Parathyroid adenoma (tissue), 2 donors: ENCODE results near the gene COX7A2L.

Experiments
- H2AFZ ChIP-seq: fragments of 300-600 bp; sonication (generic); one replicate; pipeline ENCODE4 v1.7.0; 2017; ENCODE audit warnings: antibody characterized with exemption, mild to moderate bottlenecking
- H3K27ac ChIP-seq: fragments of 300-600 bp; sonication (generic); one replicate; pipeline ENCODE4 v1.7.0; 2017
- H3K27me3 ChIP-seq: fragments of 300-600 bp; sonication (generic); one replicate; pipeline ENCODE4 v1.7.0; 2017; ENCODE audit warnings: low read length; ENCODE audit not compliant: control insufficient read depth, insufficient read depth
- H3K36me3 ChIP-seq: fragments of 300-600 bp; sonication (generic); one replicate; pipeline ENCODE4 v1.7.0; 2017; ENCODE audit warnings: low read length; ENCODE audit not compliant: control insufficient read depth, insufficient read depth
- H3K4me1 ChIP-seq: fragments of 300-600 bp; sonication (generic); one replicate; pipeline ENCODE4 v1.7.0; 2017; ENCODE audit warnings: control low read depth
- H3K4me2 ChIP-seq: fragments of 300-600 bp; sonication (generic); one replicate; pipeline ENCODE4 v1.7.0; 2017; ENCODE audit warnings: low read length
- H3K4me3 ChIP-seq: fragments of 300-600 bp; sonication (generic); one replicate; pipeline ENCODE4 v1.7.0; 2017; ENCODE audit warnings: low read depth, low read length
- H3K79me2 ChIP-seq: fragments of 300-600 bp; sonication (generic); one replicate; pipeline ENCODE4 v1.7.0; 2017; ENCODE audit warnings: control low read depth
- H3K9ac ChIP-seq: fragments of 300-600 bp; sonication (generic); one replicate; pipeline ENCODE4 v1.7.0; 2017; ENCODE audit warnings: mild to moderate bottlenecking
- H3K9me3 ChIP-seq: fragments of 300-600 bp; sonication (generic); one replicate; pipeline ENCODE4 v1.7.0; 2017; ENCODE audit warnings: low read length; ENCODE audit not compliant: control insufficient read depth
- TF ChIP-seq, protein P1 (sequence below): fragments of 300-600 bp; sonication (generic); IDR thresholded peaks from one replicate; pipeline ENCODE4 v1.7.0; 2017; ENCODE audit warnings: antibody characterized with exemption, mild to moderate bottlenecking
- donor health status: primary hyperparathyroidism.

Gene COX7A2L

DNA sequence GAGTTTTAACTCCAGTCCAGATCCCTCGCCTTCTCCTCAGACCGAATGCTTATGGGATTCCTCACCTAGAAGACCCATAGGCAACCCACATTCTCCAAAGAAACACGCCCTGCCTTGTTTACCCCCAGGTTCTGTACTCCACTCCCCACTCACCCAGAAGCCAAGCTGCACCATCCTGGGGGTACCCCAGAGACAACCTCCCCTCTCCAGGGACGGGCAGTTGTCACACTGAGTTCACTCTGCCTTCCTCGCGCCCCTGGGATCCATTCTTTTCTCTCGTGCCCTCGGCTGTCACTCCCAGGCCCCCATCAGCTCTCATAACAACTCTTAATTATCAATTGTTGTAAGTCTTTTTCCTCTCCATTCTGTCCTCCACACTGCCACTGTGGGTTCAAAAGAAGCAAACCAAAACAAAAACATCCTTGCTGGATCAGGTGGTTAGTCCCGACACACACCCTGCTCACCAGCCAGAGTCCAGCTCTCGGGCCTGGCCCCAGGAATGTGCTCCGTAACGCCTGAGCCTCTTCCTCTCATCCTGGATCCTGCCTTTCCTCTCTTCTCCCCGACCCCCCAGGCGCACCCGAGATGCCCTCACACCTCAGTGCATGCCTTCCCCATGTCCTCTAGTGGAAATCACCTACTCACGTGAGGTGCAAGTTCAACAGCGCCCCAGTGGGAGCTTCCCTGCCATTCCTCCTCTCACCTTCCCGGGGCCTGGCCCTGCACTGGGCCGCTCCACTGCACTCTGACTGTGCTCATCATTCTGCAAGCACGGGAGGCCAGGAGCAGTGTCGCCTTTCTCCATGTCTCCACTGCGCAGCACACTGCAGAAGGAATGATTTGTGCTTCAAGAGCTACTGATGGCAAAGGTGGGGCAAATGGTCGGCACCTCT lies 20.7 kb downstream of the COX7A2L start:
- H3K4me3 ChIP-seq = no peak overlapping the region

DNA sequence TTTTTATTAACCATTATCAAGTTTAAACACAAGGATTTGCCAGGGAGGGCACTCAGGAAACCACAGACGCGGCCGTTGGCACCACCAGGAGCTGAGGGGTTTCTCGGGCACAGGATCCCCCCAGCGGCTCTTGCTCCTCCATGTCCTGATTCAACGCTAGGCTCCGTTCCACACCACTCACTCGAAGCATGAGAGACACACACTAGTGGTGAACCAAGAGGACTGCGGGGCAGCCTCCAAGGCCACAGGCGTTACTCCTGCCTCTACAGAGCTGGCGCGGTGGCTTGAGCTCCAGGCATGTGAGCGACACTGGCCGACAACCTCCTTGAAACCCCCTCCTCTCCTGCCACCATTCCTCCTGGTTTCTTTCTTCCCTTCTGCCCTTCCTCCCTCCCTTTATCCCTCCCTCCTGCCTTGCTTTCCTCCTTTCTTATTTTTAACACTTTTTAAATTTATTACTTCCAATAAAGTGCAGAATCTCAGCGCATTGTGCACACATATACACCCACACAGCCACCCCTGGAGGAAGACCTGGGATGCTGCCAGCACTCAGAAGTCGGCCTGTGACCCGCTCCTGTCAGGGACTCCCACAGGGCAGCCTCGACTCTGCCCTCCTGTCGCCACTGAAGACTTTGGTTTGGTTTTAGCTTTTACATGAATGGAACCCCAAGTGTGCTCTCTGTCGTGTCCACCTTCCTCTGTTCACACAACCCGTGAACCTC lies 21.7 kb downstream of the COX7A2L start:
- TF ChIP-seq, protein P1, sequence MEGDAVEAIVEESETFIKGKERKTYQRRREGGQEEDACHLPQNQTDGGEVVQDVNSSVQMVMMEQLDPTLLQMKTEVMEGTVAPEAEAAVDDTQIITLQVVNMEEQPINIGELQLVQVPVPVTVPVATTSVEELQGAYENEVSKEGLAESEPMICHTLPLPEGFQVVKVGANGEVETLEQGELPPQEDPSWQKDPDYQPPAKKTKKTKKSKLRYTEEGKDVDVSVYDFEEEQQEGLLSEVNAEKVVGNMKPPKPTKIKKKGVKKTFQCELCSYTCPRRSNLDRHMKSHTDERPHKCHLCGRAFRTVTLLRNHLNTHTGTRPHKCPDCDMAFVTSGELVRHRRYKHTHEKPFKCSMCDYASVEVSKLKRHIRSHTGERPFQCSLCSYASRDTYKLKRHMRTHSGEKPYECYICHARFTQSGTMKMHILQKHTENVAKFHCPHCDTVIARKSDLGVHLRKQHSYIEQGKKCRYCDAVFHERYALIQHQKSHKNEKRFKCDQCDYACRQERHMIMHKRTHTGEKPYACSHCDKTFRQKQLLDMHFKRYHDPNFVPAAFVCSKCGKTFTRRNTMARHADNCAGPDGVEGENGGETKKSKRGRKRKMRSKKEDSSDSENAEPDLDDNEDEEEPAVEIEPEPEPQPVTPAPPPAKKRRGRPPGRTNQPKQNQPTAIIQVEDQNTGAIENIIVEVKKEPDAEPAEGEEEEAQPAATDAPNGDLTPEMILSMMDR = no peak
- Histone ChIP-seq H3K4me1 (peaks cover 27% of the 10 kb centered on the region), H3K9ac (no peak overlapping the region), H3K36me3 (no peaks in the 10 kb centered on the region), H3K9me3 (no peaks in the 10 kb centered on the region), H3K27ac (no peak overlapping the region), H3K27me3 (no peaks in the 10 kb centered on the region), H3K79me2 (peaks cover 5% of the 10 kb centered on the region), H3K4me3 (no peak overlapping the region), H2AFZ (no peak overlapping the region), H3K4me2 (no peak overlapping the region)

More for the DNA sequence above, 20.7 kb downstream of the COX7A2L start:
- Histone ChIP-seq H3K36me3 (no peaks in the 10 kb centered on the region), H3K79me2 (peaks cover 5% of the 10 kb centered on the region), H3K27ac (no peak overlapping the region), H2AFZ (no peak overlapping the region), H3K9ac (no peak overlapping the region), H3K4me2 (no peak overlapping the region), H3K27me3 (no peaks in the 10 kb centered on the region), H3K9me3 (no peaks in the 10 kb centered on the region), H3K4me1 (peaks cover 27% of the 10 kb centered on the region)
- TF ChIP-seq, protein P1 = no peak

DNA sequence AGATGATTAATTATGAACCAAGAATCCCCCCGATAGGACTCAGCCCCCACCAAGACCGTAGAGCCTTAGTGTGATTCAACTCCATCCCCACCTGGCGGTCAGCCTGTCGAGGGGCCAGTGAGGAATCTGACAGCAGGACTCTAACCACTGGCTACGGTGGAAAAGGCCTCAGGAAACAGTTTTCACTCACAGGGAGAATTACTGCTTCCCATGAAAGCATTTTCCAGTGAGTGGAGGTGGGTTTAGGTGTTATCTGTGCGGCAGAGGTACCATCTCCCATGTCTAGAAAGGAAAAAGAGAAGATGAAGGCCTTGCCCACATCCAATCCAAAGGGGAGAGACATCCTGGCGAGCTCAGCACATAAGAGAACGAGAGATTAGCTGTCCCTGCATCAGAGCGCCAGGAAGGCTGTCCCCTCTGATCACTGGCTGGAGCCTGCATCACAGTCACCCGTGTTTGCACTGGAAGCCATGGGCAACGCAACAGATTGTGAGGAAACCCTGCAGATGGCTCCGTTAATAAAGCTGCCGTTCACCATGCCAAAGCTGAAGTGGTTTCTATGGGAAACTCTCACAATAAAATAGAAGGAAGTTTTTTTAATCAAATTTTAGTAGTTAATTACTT lies 22.3 kb downstream of the COX7A2L start:
- H3K27me3 ChIP-seq = no peaks in the 10 kb centered on the region
- H3K4me2 ChIP-seq = no peak overlapping the region
- H3K27ac ChIP-seq = no peak overlapping the region
- no peaks in the 10 kb centered on the region for H3K9me3 ChIP-seq
- H2AFZ ChIP-seq = no peak overlapping the region
- no peaks in the 10 kb centered on the region for H3K36me3 ChIP-seq
- no peak overlapping the region for H3K9ac ChIP-seq
- peaks cover 27% of the 10 kb centered on the region for H3K4me1 ChIP-seq
- H3K4me3 ChIP-seq = no peak overlapping the region
- TF ChIP-seq, protein P1 = no peak
- peaks cover 5% of the 10 kb centered on the region for H3K79me2 ChIP-seq

DNA sequence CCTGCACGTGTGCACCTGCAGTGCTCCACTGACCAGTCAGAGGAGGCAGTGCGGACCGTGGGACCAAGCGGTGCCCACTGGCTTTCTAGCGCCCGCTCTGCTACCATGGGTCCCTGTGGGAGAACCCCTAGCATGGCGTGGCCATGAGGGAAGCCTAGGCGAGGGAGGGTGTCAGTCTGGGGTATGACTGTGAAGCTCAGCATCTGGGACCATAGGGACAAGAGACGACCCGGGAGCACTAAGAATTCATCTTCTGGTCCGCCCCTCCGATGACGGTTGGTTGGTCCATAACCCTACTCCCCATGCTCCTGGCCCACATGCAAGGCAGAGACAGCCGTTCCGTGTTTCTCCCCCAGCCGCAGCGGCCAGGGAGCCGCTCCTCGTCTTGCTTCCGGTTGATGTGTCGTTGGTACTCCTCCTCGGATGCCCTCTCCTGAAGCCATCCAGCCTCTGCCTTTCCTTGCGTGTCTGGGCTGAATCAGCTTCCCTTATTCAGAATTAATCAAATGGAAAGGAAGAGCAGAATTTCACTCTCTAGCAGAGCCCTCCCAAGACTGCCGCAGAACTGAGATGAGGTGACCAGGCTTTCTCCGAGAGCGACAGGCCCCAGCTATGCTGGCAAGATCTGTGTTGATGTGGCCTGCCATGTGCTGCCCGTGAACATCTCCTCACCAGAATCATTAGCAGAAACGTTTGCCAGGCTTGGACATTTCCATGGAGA lies 23.0 kb downstream of the COX7A2L start:
- Histone ChIP-seq H3K36me3 (no peaks in the 10 kb centered on the region), H3K4me1 (peaks cover 20% of the 10 kb centered on the region), H3K9me3 (no peaks in the 10 kb centered on the region), H3K4me2 (no peak overlapping the region), H3K9ac (no peak overlapping the region), H3K27me3 (no peaks in the 10 kb centered on the region), H3K4me3 (no peak overlapping the region), H3K27ac (no peak overlapping the region), H2AFZ (no peak overlapping the region), H3K79me2 (peaks cover 5% of the 10 kb centered on the region)
- TF ChIP-seq, protein P1 = no peak
